IMR-90 (cell line): ENCODE measurements around the gene NDUFAF2. TPM values are rescaled to one million over a fixed set of nuclear protein-coding genes. Genes with fewer than 3 reads are reported as not detected.

ENCODE experiments used
- ATAC-seq: fragments of 200-7000 bp; cut with Tn5 transposase; 2 replicates; pipeline ENCODE4 v1.9.1; 2020; ENCODE audit warnings: low read depth, mild to moderate bottlenecking, moderate library complexity
- BruUV-seq: library from RNA; stranded (reverse); fragments of 400-500 nt; replicated peaks from 2 replicates; lab custom pipeline; 2021; lab: Mats Ljungman, UMichigan
- CTCF ChIA-PET: fragments of 300-600 bp; formaldehyde crosslinking; extraction: SDS; loops from one replicate; lab custom pipeline; 2021; ENCODE audit warnings: antibody characterized with exemption; lab: Yijun Ruan, JAX
- POLR2A ChIA-PET: fragments of 300-600 bp; sonication (Branson Sonifier 250); formaldehyde crosslinking; loops from one replicate; lab custom pipeline; 2022; ENCODE audit warnings: antibody characterized with exemption; ENCODE audit not compliant: unreplicated experiment; lab: Charles Lee
- DNase-seq: peaks from one replicate; pipeline ENCODE4 v3.0.0; 2013
- H2AFZ ChIP-seq: replicated peaks from 2 replicates; pipeline ENCODE3; 2013; ENCODE audit warnings: low read length, mild to moderate bottlenecking; ENCODE audit not compliant: poor library complexity
- H2AK5ac ChIP-seq: 2 replicates; pipeline ENCODE4 v1.6.1; 2013; ENCODE audit warnings: low read depth, low read length, inconsistent platforms
- H2AK9ac ChIP-seq: replicated peaks from 2 replicates; pipeline ENCODE3; 2013; ENCODE audit warnings: mild to moderate bottlenecking, low read depth, low read length, moderate library complexity; ENCODE audit not compliant: poor library complexity
- H2BK120ac ChIP-seq: 2 replicates; pipeline ENCODE4 v1.6.1; 2013; ENCODE audit warnings: low read depth, low read length, inconsistent platforms
- H2BK15ac ChIP-seq: 3 replicates; pipeline ENCODE4 v1.6.1; 2013; ENCODE audit warnings: low read depth, low read length, inconsistent platforms
- H2BK20ac ChIP-seq: 2 replicates; pipeline ENCODE4 v1.6.1; 2013; ENCODE audit warnings: low read depth, mild to moderate bottlenecking, inconsistent platforms, low read length, moderate library complexity
- H2BK5ac ChIP-seq: 2 replicates; pipeline ENCODE4 v1.6.1; 2013; ENCODE audit warnings: mild to moderate bottlenecking, low read depth, low read length, inconsistent platforms; ENCODE audit not compliant: poor library complexity, severe bottlenecking
- H3K14ac ChIP-seq: replicated peaks from 2 replicates; pipeline ENCODE4 v1.6.1; 2013; ENCODE audit warnings: low read depth, low read length, inconsistent platforms
- H3K18ac ChIP-seq: 2 replicates; pipeline ENCODE4 v1.6.1; 2013; ENCODE audit warnings: low read depth, low read length, control low read depth
- H3K23ac ChIP-seq: 2 replicates; pipeline ENCODE4 v1.6.1; 2013; ENCODE audit warnings: low read depth, low read length, inconsistent platforms
- H3K27ac ChIP-seq: 2 replicates; pipeline ENCODE4 v1.5.1; 2013; ENCODE audit warnings: mild to moderate bottlenecking, control low read depth, low read length; ENCODE audit not compliant: insufficient read depth
- H3K27me3 ChIP-seq: 2 replicates; pipeline ENCODE4 v1.6.1; 2013; ENCODE audit warnings: low read length; ENCODE audit not compliant: control insufficient read depth, insufficient read depth
- H3K36me3 ChIP-seq: 2 replicates; pipeline ENCODE4 v1.6.1; 2013; ENCODE audit warnings: low read length, mixed read lengths; ENCODE audit not compliant: control insufficient read depth, insufficient read depth
- H3K4ac ChIP-seq: 2 replicates; pipeline ENCODE4 v1.6.1; 2013; ENCODE audit warnings: low read depth, low read length, inconsistent platforms
- H3K4me1 ChIP-seq: 2 replicates; pipeline ENCODE4 v1.6.1; 2013; ENCODE audit warnings: low read length, mixed read lengths; ENCODE audit not compliant: control insufficient read depth, insufficient read depth
- H3K4me2 ChIP-seq: 2 replicates; pipeline ENCODE4 v1.6.1; 2013; ENCODE audit warnings: low read depth, mild to moderate bottlenecking, control low read depth, low read length, moderate library complexity
- H3K4me3 ChIP-seq: 2 replicates; pipeline ENCODE4 v1.5.1; 2013; ENCODE audit warnings: low read depth, mild to moderate bottlenecking, control low read depth, low read length, moderate library complexity; ENCODE audit not compliant: insufficient read depth
- H3K56ac ChIP-seq: 2 replicates; pipeline ENCODE4 v1.6.1; 2013; ENCODE audit warnings: low read length, inconsistent platforms; ENCODE audit not compliant: insufficient read depth; ENCODE audit errors: extremely low read depth
- H3K79me1 ChIP-seq, 2 experiments: 2 replicates each; pipeline ENCODE4 v1.6.1; 2013; ENCODE audit warnings: low read length in 2 of 2, inconsistent platforms in 1 of 2, low read depth in 1 of 2
- H3K9ac ChIP-seq: 2 replicates; pipeline ENCODE4 v1.6.1; 2013; ENCODE audit warnings: low read depth, low read length, control low read depth
- H3K9me1 ChIP-seq: 2 replicates; pipeline ENCODE4 v1.6.1; 2013; ENCODE audit warnings: low read length, inconsistent platforms; ENCODE audit not compliant: insufficient read depth
- H3K9me3 ChIP-seq: 2 replicates; pipeline ENCODE4 v1.6.1; 2013; ENCODE audit warnings: low read length; ENCODE audit not compliant: control insufficient read depth, insufficient read depth
- H4K20me1 ChIP-seq: 2 replicates; pipeline ENCODE4 v1.6.1; 2013; ENCODE audit warnings: low read length, inconsistent platforms; ENCODE audit not compliant: insufficient read depth
- H4K5ac ChIP-seq: 2 replicates; pipeline ENCODE4 v1.6.1; 2013; ENCODE audit warnings: mild to moderate bottlenecking, low read depth, low read length, control low read depth
- H4K8ac ChIP-seq, 2 experiments: 2 replicates each; pipeline ENCODE4 v1.6.1; 2013; ENCODE audit warnings: low read depth in 2 of 2, low read length in 2 of 2, control low read depth in 1 of 2, inconsistent platforms in 1 of 2
- H4K91ac ChIP-seq: 2 replicates; pipeline ENCODE4 v1.6.1; 2013; ENCODE audit warnings: low read depth, low read length, inconsistent platforms; ENCODE audit not compliant: insufficient read depth
- ELK1 ChIP-seq: fragments of 150-350 bp; IDR thresholded peaks from 2 replicates; pipeline ENCODE4 v1.6.1; 2016; ENCODE audit warnings: low read depth, mild to moderate bottlenecking, low read length, moderate library complexity, borderline replicate concordance
- MAFK ChIP-seq: IDR thresholded peaks from 2 replicates; pipeline ENCODE4 v1.6.1; 2012; ENCODE audit warnings: low read depth, low read length, improper control_type of control experiment
- MAZ ChIP-seq: IDR thresholded peaks from 2 replicates; pipeline ENCODE4 v1.6.1; 2012; ENCODE audit warnings: low read depth, mild to moderate bottlenecking, low read length, improper control_type of control experiment, moderate library complexity, borderline replicate concordance
- WGBS, 2 experiments: methylation state at CpG; one replicate each; pipeline versions ENCODE4 v1.1.5 to v1.1.7; 2013; ENCODE audit warnings: missing lambda C conversion rate in 2 of 2; ENCODE audit not compliant: insufficient read length in 1 of 2; ENCODE audit errors: extremely low coverage in 2 of 2; 5-methylcytosine and 5-hydroxymethylcytosine counted together
- dilution Hi-C: fragments of 300-500 bp; cut with HindIII; formaldehyde crosslinking; loops from one replicate; pipeline ENCODE4 v1.14.3; 2018; ENCODE audit warnings: low sequenced_read_pairs; ENCODE audit not compliant: unreplicated experiment
- in situ Hi-C: fragments of 300-500 bp; cut with MboI; formaldehyde crosslinking; loops from 3 replicates; pipeline ENCODE4 v1.14.3; 2019; ENCODE audit warnings: low sequenced_read_pairs, inconsistent platforms, mixed read lengths
- intact Hi-C: fragments of 100-400 bp; cut with micrococcal nuclease; formaldehyde crosslinking; loops from 2 replicates; pipeline ENCODE4 v1.10.0; 2022
- polyA plus RNA-seq, 3 experiments: library from polyadenylated mRNA; depleted of rRNA; stranded (reverse); fragments of >200 nt; gene quantifications; 2 replicates each; pipeline ENCODE4 v1.2.3, GENCODE V29; 2012; ENCODE audit warnings: low replicate concordance in 1 of 3
- total RNA-seq: library from RNA; depleted of rRNA; stranded (reverse); fragments of >200 nt; gene quantifications from 2 replicates; pipeline ENCODE4 v1.2.3, GENCODE V29; 2012

Gene NDUFAF2
- total and polyA plus RNA-seq, 2 of the 4 experiments (the other 2 are of a cell fraction), result 11.8 to 24.7 TPM

GRCh38 chr5:60958712-60959111, 13.7 kb downstream of the NDUFAF2 start:
- H3K4me1 ChIP-seq, result no peaks in the 10 kb centered on the region
- no peaks in the 10 kb centered on the region; the same call in 1 of the 2 replicates for H4K20me1 ChIP-seq
- ChIA-PET POLR2A (no interaction called here), CTCF (interaction anchor here (1.1 kb wide), 1 partner anchor 13 kb away, joined by 3 read pairs; no protein-coding TSS in a partner anchor)
- H4K8ac ChIP-seq, result no peak overlapping the region
- no peak for DNase-seq
- no peak overlapping the region for H2BK5ac ChIP-seq
- H3K9me3 ChIP-seq, result no peaks in the 10 kb centered on the region
- no peak overlapping the region for H3K18ac ChIP-seq
- no peak overlapping the region for H4K91ac ChIP-seq
- no peak overlapping the region for H4K5ac ChIP-seq
- H3K36me3 ChIP-seq, result no peaks in the 10 kb centered on the region
- H2AK9ac ChIP-seq, result no peak overlapping the region
- H2BK15ac ChIP-seq, result no peak overlapping the region
- H2AK5ac ChIP-seq, result no peak overlapping the region
- H2BK20ac ChIP-seq, result no peak overlapping the region
- no TSS peak for BruUV-seq
- H3K27ac ChIP-seq, result no peak overlapping the region
- no peak overlapping the region for H2AFZ ChIP-seq
- no peaks in the 10 kb centered on the region for H3K9me1 ChIP-seq
- H3K14ac ChIP-seq, result no peak overlapping the region
- H3K9ac ChIP-seq, result no peak overlapping the region
- in situ Hi-C loops, result loop anchor here (25.0 kb wide), 2 partner anchors 704 to 979 kb away; no protein-coding TSS in a partner anchor
- H3K4me2 ChIP-seq, result no peak overlapping the region
- H3K79me1 ChIP-seq, result peaks cover 8 to 10% of the 10 kb centered on the region in 2 experiments
- no peak for TF ChIP-seq ELK1
- TF ChIP-seq MAFK, result no peak
- TF ChIP-seq MAZ, result no peak
- dilution Hi-C loops, result no loop called here
- H3K4me3 ChIP-seq, result no peak overlapping the region
- no CpG with 5 or more reads among the region's 2 CpGs for WGBS, 2 experiments
- H3K23ac ChIP-seq, result no peak overlapping the region
- no peak for ATAC-seq
- intact Hi-C loops, result loop anchor here (2.0 to 5.0 kb wide), 4 partner anchors 94 to 1186 kb away; no protein-coding TSS in a partner anchor
- H3K27me3 ChIP-seq, result no peaks in the 10 kb centered on the region
- no peak overlapping the region for H3K56ac ChIP-seq
- H2BK120ac ChIP-seq, result no peak overlapping the region
- H3K4ac ChIP-seq, result no peak overlapping the region
